ENCODE data around the gene FKBP4. TPM values are rescaled to one million over a fixed set of nuclear protein-coding genes. Genes with fewer than 3 reads are reported as not detected.

FKBP4 gene
- total RNA-seq, 1 donor from 2014 or later = 81.6 TPM

DNA sequence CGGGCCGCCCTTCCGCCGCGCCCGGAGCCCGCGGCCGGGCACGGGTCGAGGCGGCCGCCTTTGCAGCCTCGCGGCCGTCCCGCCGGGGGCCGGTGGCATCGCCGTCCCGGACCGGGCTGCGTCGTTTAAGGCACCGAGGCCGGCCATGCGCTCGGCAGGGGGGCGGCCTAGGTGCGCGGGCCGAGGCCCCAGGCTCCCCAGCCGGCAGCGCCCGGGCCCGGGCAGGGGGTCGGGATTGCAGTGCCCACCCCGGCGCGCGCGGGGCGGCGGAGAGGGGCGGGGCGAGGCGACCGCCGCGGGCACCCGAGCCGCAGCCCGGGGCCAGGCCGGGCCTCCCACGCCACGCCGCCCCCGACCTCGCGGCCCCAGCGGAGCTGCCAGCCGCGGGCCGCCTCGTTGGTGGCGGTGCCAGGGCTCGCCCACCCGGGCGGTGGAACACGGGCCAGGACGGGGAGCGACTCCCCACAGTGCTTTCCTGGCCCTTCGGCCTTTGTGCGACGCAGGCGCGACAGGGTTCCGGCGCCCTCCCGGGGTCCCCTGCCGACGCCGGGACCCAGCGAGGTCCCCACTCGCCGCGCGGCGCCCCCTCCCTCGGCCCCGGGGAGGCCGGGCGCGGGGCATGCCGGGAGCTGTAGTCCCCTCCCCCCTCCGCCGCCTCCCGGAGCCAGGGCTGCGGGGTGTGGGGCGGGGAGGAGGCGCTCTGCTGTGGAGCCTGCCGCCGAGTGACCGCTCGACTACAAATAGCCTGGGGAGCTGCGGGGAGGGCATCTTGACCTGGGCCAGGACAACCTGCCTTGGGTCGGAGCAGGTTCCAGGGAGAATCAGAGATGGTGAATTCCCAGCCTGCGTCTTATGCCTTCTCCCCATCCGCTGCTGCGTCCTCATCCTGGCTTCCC is 769 bp downstream of the FKBP4 start:
- TF ChIP-seq, protein P1, sequence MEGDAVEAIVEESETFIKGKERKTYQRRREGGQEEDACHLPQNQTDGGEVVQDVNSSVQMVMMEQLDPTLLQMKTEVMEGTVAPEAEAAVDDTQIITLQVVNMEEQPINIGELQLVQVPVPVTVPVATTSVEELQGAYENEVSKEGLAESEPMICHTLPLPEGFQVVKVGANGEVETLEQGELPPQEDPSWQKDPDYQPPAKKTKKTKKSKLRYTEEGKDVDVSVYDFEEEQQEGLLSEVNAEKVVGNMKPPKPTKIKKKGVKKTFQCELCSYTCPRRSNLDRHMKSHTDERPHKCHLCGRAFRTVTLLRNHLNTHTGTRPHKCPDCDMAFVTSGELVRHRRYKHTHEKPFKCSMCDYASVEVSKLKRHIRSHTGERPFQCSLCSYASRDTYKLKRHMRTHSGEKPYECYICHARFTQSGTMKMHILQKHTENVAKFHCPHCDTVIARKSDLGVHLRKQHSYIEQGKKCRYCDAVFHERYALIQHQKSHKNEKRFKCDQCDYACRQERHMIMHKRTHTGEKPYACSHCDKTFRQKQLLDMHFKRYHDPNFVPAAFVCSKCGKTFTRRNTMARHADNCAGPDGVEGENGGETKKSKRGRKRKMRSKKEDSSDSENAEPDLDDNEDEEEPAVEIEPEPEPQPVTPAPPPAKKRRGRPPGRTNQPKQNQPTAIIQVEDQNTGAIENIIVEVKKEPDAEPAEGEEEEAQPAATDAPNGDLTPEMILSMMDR (IDR thresholded peaks at IDR 0.05; ENCODE audit: insufficient read depth, low read length, severe bottlenecking) = no peak
- Histone ChIP-seq H3K4me3 (ENCODE audit: low read depth, low read length) (peak overlapping the region; percentile 78), H3K36me3 (ENCODE audit: control insufficient read depth, insufficient read depth, low read length) (peaks cover 29% of the 10 kb centered on the region), H3K27me3 (ENCODE audit: control insufficient read depth, insufficient read depth, low read length) (no peaks in the 10 kb centered on the region)
- FAIRE-seq (no peak), DNase-seq (ENCODE audit: low read depth) (no peak)

DNA sequence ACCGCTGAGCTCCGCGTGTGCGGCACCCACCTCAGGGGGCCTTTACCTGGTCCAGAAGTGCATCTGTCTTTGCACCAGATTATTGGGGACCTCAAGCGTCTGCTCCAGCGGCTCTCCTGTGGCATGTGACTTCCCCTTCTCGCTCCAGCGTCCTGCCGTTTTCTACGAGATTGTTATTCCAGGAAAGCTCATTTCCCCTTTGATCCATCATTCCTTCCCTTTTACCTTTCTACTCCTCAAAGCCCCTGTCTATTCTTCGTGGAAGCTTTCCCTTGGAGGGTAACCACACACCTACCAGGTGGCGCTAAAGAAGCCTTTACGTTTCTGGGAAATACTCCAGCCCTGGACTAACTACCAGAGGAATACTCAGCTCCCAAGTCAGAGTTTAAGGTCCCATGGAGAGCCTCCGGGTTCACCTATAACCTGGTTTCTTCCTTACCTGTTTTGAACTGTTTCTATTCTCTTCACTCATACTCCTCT is 1.5 kb downstream of the FKBP4 start:
- Histone ChIP-seq H3K27me3 (ENCODE audit: control insufficient read depth, insufficient read depth, low read length) (no peaks in the 10 kb centered on the region), H3K4me3 (ENCODE audit: low read depth, low read length) (peak overlapping the region; percentile 78), H3K36me3 (ENCODE audit: control insufficient read depth, insufficient read depth, low read length) (peaks cover 34% of the 10 kb centered on the region)
- DNase-seq (ENCODE audit: low read depth) (no peak), FAIRE-seq (peak; percentile 60)
- TF ChIP-seq, protein P1 (IDR thresholded peaks at IDR 0.05; ENCODE audit: insufficient read depth, low read length, severe bottlenecking) = no peak

DNA sequence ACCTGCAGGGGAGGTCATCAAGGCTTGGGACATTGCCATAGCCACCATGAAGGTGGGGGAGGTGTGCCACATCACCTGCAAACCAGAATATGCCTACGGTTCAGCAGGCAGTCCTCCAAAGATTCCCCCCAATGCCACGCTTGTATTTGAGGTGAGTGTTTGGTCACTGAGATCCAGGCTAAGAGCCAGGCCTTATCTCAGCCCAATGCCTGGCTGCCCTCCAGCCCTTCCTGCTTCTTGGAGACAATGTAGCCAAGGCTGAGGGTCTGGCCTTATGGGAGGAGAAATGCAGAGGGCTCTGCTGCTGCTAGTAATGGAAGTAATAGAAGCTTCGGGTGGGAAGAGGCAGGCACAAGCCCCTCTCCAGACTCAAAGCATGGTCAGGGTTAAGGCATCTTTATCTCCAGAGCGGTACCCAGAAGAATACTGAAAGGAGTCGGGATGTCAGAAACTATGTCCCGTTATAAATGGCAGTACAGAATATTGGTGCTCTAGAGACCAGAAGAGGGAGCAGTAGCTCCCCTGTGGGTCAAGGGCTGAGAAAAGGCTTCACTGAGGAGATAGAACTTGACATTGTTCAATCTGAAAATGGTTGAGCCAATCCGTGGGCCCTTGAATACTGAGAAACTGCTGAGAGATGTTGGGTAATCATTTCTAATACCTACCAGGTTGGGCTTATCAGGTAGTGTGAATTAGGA is 3.1 kb downstream of the FKBP4 start:
- peaks cover 43% of the 10 kb centered on the region for H3K36me3 ChIP-seq (ENCODE audit: control insufficient read depth, insufficient read depth, low read length)
- no peak for DNase-seq (ENCODE audit: low read depth)
- peak; percentile 43 for FAIRE-seq
- TF ChIP-seq, protein P1 (IDR thresholded peaks at IDR 0.05; ENCODE audit: insufficient read depth, low read length, severe bottlenecking) = peak; percentile 5
- H3K27me3 ChIP-seq (ENCODE audit: control insufficient read depth, insufficient read depth, low read length) = no peaks in the 10 kb centered on the region
- H3K4me3 ChIP-seq (ENCODE audit: low read depth, low read length) = no peak overlapping the region

DNA sequence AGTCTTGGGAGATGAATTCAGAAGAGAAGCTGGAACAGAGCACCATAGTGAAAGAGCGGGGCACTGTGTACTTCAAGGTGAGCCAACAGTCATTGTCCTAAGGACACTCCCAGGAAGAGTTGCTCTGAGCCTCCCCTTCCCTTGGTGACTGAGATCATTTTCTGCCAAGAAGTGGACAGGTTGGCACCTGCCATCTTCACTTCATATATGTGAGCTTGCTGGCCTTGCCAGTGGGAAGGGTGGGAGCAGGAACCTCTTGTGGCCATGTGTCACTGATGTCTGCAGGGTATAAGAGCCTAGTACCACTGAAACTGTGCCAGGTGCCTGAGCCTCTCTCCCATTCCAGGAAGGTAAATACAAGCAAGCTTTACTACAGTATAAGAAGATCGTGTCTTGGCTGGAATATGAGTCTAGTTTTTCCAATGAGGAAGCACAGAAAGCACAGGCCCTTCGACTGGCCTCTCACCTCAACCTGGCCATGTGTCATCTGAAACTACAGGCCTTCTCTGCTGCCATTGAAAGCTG is 5.3 kb downstream of the FKBP4 start:
- no peak overlapping the region for H3K4me3 ChIP-seq (ENCODE audit: low read depth, low read length)

DNA sequence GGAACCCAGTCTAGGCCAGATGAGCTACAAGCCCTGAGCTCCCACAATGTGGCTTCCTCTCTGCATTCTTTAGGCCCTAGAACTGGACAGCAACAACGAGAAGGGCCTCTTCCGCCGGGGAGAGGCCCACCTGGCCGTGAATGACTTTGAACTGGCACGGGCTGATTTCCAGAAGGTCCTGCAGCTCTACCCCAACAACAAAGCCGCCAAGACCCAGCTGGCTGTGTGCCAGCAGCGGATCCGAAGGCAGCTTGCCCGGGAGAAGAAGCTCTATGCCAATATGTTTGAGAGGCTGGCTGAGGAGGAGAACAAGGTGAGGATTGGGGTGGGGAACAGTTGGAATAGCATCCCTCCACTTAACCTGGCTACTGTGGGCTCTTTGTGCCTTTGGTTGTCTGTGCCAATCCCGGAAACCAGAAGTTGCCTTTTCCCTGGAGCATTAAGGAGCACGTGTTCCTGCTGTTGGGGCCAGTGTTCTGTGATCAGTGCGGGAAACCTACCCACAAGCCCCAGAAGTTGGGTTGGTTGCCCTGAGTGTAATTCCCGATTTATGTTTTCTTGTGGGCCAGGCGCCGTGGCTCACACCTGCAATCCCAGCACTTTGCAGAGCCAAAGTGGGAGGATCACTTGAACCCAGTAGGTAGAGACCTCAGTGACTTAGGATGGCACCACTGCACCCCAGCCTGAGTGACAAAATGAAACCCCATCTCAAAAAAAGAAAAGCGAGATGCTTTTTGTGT is 6.4 kb downstream of the FKBP4 start:
- H3K36me3 ChIP-seq (ENCODE audit: control insufficient read depth, insufficient read depth, low read length) = peaks cover 56% of the 10 kb centered on the region
- FAIRE-seq (no peak), DNase-seq (ENCODE audit: low read depth) (no peak)
- H3K27me3 ChIP-seq (ENCODE audit: control insufficient read depth, insufficient read depth, low read length) = no peaks in the 10 kb centered on the region
- no peak overlapping the region for H3K4me3 ChIP-seq (ENCODE audit: low read depth, low read length)
- TF ChIP-seq, protein P1 (IDR thresholded peaks at IDR 0.05; ENCODE audit: insufficient read depth, low read length, severe bottlenecking) = no peak

More for the DNA sequence above, 5.3 kb downstream of the FKBP4 start:
- TF ChIP-seq, protein P1 (IDR thresholded peaks at IDR 0.05; ENCODE audit: insufficient read depth, low read length, severe bottlenecking) = no peak
- no peak for FAIRE-seq
- Histone ChIP-seq H3K36me3 (ENCODE audit: control insufficient read depth, insufficient read depth, low read length) (peaks cover 56% of the 10 kb centered on the region), H3K27me3 (ENCODE audit: control insufficient read depth, insufficient read depth, low read length) (no peaks in the 10 kb centered on the region)
- peak; percentile 61 for DNase-seq (ENCODE audit: low read depth)

All from bronchial epithelial cell (primary cell).